Esophagus squamous epithelium (tissue), 5 donors: Measurements from ENCODE around the gene SMOC1. TPM values are rescaled to one million over a fixed set of nuclear protein-coding genes. Genes with fewer than 3 reads are reported as not detected.

Source experiments
- DNase-seq: peaks from one replicate; lab custom pipeline; 2025; lab: John Stamatoyannopoulos, UW
- H3K27ac ChIP-seq, 4 donors: fragments of 200-600 bp; sonication (generic); one replicate each; pipeline ENCODE4 v1.5.1; 2016 to 2019; ENCODE audit warnings: mild to moderate bottlenecking in 1 of 4
- H3K27me3 ChIP-seq, 4 donors: fragments of 200-600 bp; sonication (generic); 1 replicate in 3 of 4; 2 replicates in 1 of 4; pipeline versions ENCODE4 v1.5.1 to v1.6.0; 2017 to 2021; ENCODE audit warnings: antibody characterized with exemption in 1 of 4
- H3K36me3 ChIP-seq, 3 donors: fragments of 200-600 bp; sonication (generic); one replicate each; pipeline ENCODE4 v1.5.1; 2016 to 2019
- H3K4me1 ChIP-seq, 3 donors: fragments of 200-600 bp; sonication (generic); one replicate each; pipeline ENCODE4 v1.5.1; 2017 to 2019
- H3K4me3 ChIP-seq, 4 donors: fragments of 200-600 bp; sonication (generic); 1 replicate in 3 of 4; 2 replicates in 1 of 4; pipeline ENCODE4 v1.5.1; 2016 to 2019; ENCODE audit warnings: mild to moderate bottlenecking in 2 of 4, moderate library complexity in 1 of 4
- H3K9me3 ChIP-seq, 3 donors: fragments of 200-600 bp; sonication (generic); one replicate each; pipeline ENCODE4 v1.5.1; 2016 to 2019
- CTCF ChIP-seq, 6 experiments: fragments of 450-650 bp in 4 of 6; fragments of 200-600 bp in 2 of 6; sonication (generic) in 2 of 6; IDR thresholded peaks; one replicate each; pipeline ENCODE4 v1.5.1; 2016 to 2019; ENCODE audit warnings: antibody characterized with exemption in 6 of 6, mild to moderate bottlenecking in 4 of 6, moderate library complexity in 4 of 6
- POLR2A ChIP-seq, 4 donors: fragments of 450-650 bp; IDR thresholded peaks; one replicate each; pipeline ENCODE4 v1.6.1; 2017; ENCODE audit warnings: antibody characterized with exemption in 4 of 4, mild to moderate bottlenecking in 4 of 4, moderate library complexity in 3 of 4
- WGBS, 2 donors: methylation state at CpG; one replicate each; pipeline ENCODE4 v1.1.5; 2018; 5-methylcytosine and 5-hydroxymethylcytosine counted together
- intact Hi-C: fragments of 100-400 bp; cut with DNase I; formaldehyde crosslinking; loops from one replicate; pipeline ENCODE4 v1.15.0; 2022
- total RNA-seq, 4 donors: library from RNA; depleted of rRNA; stranded (reverse); fragments of >200 nt; gene quantifications; one replicate each; pipeline ENCODE4 v1.1.0, GENCODE V29; 2016
- donor health status: DM: yes; HTN: yes; CAD: no.

Gene SMOC1
- total RNA-seq, 4 donors from 2014 or later = 1.1 TPM; not detected in 3

- DNase-seq = no peak
- no peaks in the 10 kb centered on the region for H3K9me3 ChIP-seq
- H3K36me3 ChIP-seq = no peaks in the 10 kb centered on the region
- no peak overlapping the region for H3K27ac ChIP-seq
- intact Hi-C loops = no loop called here
- H3K27me3 ChIP-seq = peaks cover 0 to 32% (median 0%) of the 10 kb centered on the region in 4 donors
- WGBS, 2 donors = 30 to 31% methylated on average over 8 to 22 of the region's 22 CpGs
- H3K4me3 ChIP-seq = no peak overlapping the region
- no peaks in the 10 kb centered on the region for H3K4me1 ChIP-seq
- TF ChIP-seq POLR2A (IDR thresholded peaks at IDR 0.05) (no peak), CTCF (IDR thresholded peaks at IDR 0.05) (peak in 4 of 6 experiments; percentile 30 to 66 (median 45))
These were observed 166.8 kb downstream of the SMOC1 start for GRCh38 chr14:70045844-70046535.

GRCh38 chr14:70047598-70048312 lies 168.5 kb downstream of the SMOC1 start:
- TF ChIP-seq CTCF (IDR thresholded peaks at IDR 0.05) = no peak
- TF ChIP-seq POLR2A (IDR thresholded peaks at IDR 0.05) = no peak
- Histone ChIP-seq H3K36me3 (no peaks in the 10 kb centered on the region), H3K9me3 (no peaks in the 10 kb centered on the region), H3K27ac (no peak overlapping the region), H3K4me1 (no peaks in the 10 kb centered on the region), H3K27me3 (peaks cover 0 to 24% (median 0%) of the 10 kb centered on the region in 4 donors), H3K4me3 (no peak overlapping the region)
- intact Hi-C loops = no loop called here
- WGBS, 2 donors = 37 to 49% methylated on average over 3 of the region's 3 CpGs
- no peak for DNase-seq

GRCh38 chr14:70048313-70048654 lies 169.1 kb downstream of the SMOC1 start:
- no peaks in the 10 kb centered on the region for H3K9me3 ChIP-seq
- peaks cover 0 to 21% (median 0%) of the 10 kb centered on the region in 4 donors for H3K27me3 ChIP-seq
- H3K27ac ChIP-seq = no peak overlapping the region
- TF ChIP-seq POLR2A (IDR thresholded peaks at IDR 0.05) (no peak), CTCF (IDR thresholded peaks at IDR 0.05) (no peak)
- H3K36me3 ChIP-seq = no peaks in the 10 kb centered on the region
- 45 to 63% methylated on average over 1 of the region's 1 CpG for WGBS, 2 donors
- no peak overlapping the region for H3K4me3 ChIP-seq
- intact Hi-C loops = no loop called here
- H3K4me1 ChIP-seq = no peaks in the 10 kb centered on the region
- no peak for DNase-seq

- Histone ChIP-seq H3K9me3 (no peaks in the 10 kb centered on the region), H3K27ac (no peak overlapping the region), H3K4me3 (no peak overlapping the region), H3K36me3 (no peaks in the 10 kb centered on the region), H3K4me1 (no peaks in the 10 kb centered on the region), H3K27me3 (peaks cover 0 to 23% (median 0%) of the 10 kb centered on the region in 4 donors)
- TF ChIP-seq POLR2A (IDR thresholded peaks at IDR 0.05) (no peak), CTCF (IDR thresholded peaks at IDR 0.05) (no peak)
- intact Hi-C loops = no loop called here
- 45 to 63% methylated on average over 2 to 3 of the region's 3 CpGs for WGBS, 2 donors
- DNase-seq = no peak
These were observed 170.4 kb downstream of the SMOC1 start for GRCh38 chr14:70049605-70050004.

GRCh38 chr14:70050136-70050535 lies 170.9 kb downstream of the SMOC1 start:
- H3K27me3 ChIP-seq = peaks cover 0 to 25% (median 0%) of the 10 kb centered on the region in 4 donors
- H3K27ac ChIP-seq = no peak overlapping the region
- H3K36me3 ChIP-seq = no peaks in the 10 kb centered on the region
- DNase-seq = no peak
- no peaks in the 10 kb centered on the region for H3K4me1 ChIP-seq
- WGBS, 2 donors = 48 to 49% methylated on average over 2 of the region's 4 CpGs
- intact Hi-C loops = no loop called here
- H3K9me3 ChIP-seq = no peaks in the 10 kb centered on the region
- H3K4me3 ChIP-seq = no peak overlapping the region
- TF ChIP-seq CTCF (IDR thresholded peaks at IDR 0.05) (no peak), POLR2A (IDR thresholded peaks at IDR 0.05) (no peak)
